GM04503 (cell line): ENCODE data around the gene COBL.

Experiments used
- DNase-seq: peaks from one replicate; pipeline ENCODE4 v3.0.0-alpha.2; 2012; ENCODE audit warnings: low read depth

Gene COBL

DNA sequence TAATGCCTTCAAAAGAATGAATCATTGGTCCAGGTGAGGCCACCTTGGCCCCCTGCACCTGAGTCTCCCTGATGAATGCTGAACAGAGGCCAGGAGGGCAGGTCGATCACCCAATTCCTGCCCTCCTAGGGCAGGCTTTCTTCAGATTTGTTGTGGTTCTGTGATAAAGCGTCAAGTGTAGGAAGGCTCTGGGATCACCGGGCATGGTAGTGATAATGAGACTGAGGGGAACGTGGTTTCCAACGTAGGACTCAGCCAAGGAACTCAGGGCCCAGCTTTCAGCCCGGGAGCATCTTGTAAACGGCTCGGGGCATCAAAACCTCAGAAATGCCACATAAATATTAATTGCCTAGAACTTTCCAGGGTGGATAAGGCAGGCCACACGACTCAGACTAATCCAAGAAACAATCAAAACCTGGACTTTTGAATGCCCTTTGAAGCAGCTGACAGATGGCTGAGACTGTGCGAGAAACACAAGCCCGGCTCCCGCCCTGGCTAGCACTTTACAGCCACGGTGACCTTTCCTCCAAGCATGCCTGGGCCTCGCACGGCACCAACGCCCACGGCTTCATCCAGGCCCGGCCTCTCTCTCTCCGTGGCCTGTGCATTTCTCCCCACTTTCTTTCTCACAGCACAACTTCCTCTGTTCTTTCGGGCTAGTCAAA lies 294.6 kb downstream of the COBL start:
- no peak for DNase-seq

DNA sequence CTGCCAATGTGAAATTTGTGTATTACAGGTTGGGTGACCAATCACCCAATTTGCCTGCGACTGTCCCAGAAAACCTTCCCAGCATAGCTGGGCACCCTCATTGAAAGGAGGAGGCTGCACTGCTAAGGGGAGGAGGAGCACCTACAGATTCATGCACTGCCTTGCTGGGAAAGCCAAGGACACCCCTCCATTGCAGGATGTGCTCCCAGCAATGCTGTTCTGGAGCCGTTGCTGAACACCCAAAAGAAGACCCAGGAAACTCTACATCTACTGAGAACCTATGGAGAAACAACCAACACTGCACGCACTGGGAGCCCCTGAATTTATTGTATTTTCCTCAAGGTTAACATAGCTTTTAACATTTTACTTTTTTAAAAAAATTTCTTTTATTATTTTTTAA lies 295.7 kb downstream of the COBL start:
- DNase-seq, result no peak

DNA sequence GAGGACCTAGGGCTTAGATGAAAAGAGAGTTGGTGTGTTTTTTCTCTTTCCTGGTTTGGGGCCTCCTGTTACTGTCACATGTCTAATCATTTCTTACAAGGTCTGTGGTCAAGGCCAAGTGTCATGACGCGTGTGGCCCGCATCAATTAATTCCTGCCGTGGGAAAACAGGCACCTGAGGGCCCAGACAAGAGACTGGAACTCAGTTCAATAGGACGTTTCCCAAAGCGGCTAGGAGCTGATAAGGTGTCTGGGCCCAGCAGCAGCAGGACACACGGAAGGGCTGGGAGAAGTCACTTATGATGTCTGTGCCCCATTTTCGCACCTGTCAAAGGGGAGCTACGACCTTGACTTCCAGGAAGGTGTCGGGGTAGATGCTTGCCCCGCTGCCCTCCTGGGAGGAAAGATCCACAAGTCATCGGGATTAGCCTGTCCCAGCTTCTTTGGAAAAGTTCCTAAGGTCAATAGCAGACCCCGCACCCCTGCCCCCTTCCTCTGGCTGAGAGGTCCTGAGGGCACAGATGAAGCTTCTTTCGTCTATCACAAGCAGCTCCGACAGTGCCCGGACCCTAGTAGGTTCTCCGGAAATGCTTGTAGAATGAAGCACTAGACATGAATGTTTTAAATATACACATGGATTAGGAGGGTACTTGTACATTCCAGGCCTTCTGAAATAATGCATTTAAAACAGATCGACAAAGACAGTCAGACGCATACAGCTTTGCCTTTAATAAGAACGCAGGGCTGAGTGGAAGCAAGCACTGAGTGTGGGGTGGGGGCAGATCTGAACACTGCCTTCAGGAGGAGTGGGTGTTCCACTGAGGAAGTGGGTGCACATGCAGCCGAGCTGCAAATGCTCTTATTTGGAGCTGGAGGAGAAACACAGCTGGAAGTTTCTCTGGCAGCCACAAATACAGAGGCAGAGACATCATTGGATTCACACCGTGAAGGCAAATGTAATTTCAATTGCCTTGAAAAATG lies 296.4 kb downstream of the COBL start:
- no peak for DNase-seq

- peak; percentile 42 for DNase-seq
Observed at GRCh38 chr7:51019191-51019844, 297.3 kb downstream of the COBL start.

DNA sequence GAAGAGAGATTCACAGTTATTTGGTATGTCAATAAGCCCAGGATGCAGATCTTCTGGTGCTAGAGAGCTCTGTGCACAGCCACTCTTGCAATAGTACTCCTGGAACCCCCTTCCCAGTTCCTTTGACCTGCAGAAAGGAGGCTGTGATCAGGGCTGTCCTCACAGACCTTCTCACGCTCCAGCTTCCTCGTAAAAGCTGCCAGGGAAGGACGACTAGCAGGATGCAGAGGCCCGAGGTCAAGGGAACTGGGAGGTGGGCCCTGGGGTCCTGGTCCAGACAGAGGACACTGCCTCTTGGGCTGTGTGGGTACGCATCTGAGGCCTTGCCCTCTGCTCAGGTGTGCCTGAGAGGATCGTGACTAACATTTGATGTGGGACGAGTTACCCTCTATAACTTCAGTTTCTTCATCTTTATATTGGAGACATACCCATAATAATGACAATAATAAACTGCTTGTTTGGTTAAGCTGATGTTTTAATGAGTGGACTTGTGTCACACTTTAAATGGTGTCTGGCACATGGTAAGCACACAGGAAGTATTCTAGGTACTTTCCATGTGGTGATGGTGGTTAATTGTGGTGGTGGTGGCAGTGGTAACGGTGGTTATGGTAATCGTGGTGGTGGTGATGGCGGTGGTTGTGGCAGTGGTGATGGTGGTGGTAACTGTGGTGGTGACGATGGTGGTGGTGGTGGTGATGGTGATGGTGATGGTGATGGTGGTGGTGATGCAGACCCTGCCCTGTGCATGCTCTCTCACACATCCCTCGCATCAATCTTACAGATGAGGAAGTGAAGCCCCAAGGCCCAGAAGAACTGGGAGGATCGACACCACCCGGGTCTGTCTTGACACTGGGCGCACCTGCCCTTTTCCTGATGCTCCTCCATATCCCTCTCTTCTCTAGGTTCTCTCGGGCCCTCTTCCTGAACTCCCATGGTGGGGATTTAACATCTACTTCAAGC lies 298.8 kb downstream of the COBL start:
- DNase-seq, result no peak

DNA sequence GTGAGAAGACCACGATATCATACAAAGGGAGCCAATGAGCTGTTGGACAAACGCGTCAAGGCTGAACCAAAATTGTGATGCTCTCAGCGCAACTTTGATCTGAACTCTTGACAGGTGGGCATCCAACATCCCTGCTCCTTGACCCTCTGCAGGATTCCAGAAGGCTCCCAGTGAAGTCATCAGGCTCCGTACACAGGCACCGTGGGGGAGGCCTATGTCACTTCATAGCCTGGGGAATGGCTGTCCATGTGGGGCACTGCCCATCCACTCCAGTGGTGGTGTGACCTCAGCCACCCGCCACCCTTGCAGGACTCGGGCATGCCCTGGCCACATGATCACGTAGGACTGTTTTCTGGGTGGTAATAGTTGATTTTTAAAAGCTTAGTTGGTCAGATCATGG lies 300.1 kb downstream of the COBL start:
- DNase-seq, result no peak

- no peak for DNase-seq
Observed at GRCh38 chr7:51015581-51015980, 301.0 kb downstream of the COBL start.

DNA sequence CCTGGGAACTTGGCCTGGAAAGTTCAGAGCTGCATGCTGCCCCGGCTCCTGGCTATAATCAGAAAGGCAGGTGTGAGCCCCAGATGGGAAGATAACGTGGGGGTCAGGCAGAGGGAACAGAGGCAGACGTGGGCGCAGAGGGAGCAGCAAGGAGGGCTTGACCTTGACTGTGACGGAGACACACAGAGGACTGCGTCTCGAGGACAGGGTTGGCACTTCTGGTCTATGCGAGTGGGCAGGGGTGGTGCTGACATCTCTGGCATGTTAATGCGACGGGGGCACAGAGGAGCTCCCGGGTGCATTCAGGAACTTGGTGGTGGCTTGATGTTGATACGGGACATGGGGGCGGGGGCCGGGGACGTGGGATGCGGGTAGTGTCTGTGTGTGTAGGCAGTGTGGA lies 301.8 kb downstream of the COBL start:
- DNase-seq, result no peak

GRCh38 chr7:51013861-51014511 lies 302.6 kb downstream of the COBL start:
- no peak for DNase-seq

GRCh38 chr7:51013218-51013786 lies 303.3 kb downstream of the COBL start:
- DNase-seq, result no peak

GRCh38 chr7:51012569-51013217 lies 303.9 kb downstream of the COBL start:
- DNase-seq, result no peak

GRCh38 chr7:51011710-51012350 lies 304.8 kb downstream of the COBL start:
- DNase-seq, result no peak

DNA sequence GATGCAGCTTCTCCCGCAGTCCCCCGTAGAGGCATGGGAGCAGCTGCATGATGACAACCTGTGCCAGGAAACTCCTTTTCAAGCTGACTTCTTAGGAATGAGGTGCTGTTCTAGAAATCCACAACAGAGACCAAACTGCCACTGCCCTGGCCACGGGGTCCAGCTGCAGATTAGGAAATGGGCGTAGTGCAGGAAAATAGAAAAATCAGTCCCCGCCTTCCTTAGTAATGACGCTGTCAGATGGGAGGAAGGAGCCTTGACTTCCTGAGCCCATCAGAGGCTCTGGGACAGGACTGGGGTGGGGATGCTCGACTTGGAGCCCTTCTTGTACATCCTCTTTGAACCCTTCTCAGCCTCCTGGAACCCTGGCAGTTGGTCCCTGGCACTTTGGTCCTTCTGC lies 306.1 kb downstream of the COBL start:
- DNase-seq, result no peak

DNA sequence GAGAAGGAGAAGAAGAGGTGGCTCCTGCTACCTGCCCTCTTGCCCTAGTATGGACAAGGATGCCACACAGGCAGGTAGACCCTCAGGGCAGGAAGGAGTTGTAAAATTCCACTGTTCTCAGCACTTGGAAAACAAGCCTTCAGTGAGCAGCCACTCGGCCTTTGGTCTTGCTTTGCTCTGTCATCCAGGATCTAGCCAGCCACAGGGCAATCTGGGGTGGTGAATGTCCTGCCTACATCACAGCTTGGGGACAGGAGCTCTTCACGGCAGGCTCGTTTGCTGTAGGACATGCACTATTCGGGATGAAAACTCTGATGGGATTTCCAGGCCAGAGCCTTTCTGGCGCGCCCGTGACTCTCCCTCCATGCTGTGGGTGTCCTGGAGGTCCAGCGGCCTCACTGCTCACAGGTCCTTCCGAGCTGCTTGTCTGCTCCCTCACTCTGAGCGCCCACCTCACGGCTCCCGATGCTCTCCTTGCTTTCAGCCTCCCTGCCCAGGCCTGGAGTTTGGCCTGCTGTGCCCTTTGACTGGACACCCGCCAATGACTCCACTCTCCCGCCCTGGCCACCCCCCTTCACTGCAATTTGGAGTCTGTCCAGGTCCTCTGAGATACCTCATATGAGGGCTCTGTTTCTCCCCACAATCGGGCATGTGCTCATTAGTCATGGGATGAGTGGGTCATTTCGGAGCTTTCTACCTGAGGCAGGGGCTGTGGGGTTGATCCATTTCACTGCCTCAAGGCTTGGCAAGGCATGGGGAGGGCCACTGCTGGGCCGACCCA lies 306.7 kb downstream of the COBL start:
- no peak for DNase-seq

DNA sequence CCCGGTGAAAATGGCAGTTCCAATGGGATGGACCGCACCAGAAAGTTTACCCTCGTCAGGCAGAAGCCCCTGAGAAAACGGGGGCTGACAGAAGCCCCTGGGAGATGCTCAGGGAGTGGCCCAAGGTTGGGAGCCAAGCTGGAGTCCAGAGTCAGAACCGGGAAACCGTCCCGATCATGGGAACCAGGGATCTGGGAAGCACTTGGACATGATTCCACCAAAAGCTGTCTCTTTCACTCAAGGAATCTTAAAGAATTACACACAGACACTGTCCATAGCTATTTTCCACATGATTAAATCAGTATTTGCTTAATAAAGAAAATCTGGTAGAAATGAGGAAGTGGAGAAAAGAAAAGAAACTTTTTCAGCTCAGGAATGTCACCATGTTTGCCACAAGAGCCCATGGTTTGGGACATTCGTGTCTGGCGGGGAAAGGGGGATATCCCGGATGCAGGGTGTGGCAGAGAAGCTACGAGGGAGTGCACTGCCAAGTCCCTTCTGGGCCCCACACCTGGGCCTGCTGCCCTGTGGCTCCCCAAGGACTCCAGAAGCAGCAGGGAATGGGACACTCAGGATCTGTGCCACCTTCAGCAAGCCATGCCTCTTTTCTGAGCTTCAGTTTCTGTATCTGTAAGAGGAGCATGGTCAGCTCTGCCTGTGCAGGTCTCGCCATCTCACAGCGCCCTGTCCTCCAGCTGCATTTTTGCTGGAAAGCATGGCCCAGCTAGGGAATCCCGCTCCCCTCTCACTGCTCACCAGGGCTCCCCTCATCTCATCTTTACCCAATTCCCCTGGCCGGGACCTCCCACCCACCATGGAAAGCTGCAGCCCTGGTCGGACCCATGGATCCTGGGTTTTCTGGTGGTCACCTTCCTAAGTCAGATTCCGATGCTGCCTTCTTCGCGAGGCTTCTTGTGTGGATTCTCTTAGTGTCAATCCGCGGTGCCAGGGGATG lies 308.8 kb downstream of the COBL start:
- no peak for DNase-seq

DNA sequence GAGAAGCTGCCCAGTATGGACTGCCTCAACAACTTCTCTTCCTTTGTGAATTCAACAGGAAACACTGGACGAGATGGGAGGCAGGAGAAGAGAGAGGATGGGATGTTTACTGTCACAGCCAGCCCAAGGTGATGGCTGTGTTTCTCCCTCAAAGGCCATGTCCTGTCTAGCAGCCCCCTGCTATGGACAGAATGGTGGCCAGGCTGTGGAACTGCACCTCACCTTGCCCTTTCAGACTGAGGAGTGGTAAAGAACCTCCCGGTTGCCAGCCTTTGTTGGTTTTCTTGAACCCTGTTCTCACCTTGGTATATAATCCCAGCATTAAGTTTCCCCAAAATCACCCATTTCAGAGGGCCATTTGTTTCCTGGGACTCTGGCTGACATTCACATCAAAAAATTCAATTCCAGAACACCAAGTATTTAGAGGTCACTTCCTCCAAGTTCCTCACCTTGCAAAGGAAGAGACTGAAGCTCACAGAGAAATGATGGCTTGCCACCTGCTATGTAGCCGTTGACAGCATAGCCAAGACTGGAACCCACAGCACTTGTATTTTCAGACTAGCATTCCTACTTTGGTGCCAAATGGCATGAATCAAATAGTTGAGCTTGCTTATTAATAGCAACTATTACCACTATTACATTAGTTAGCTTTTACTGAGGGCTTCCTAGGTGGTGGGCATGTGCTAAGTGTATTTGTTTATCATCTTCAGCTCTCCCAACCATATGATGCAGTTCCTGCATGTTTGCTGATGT lies 309.9 kb downstream of the COBL start:
- DNase-seq, result no peak

DNA sequence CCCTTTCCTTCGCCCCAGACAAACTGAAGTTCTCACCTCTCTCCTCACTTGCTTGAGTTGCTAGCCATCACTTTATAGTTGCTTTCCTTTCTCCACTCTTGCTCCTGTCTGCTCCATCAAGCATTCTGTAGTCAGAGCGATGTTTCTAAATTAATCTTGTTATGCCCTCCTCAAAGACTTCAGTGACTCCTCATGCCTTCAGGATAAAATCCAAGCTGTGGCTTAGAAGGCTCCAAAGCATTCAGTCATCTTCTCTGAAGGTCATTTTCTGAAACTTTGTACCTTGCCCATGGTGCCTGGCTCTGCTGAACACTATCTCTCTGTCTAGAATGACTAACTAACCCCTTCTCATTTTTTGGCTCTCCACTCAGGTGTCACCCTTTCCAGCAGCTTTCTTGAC lies 311.5 kb downstream of the COBL start:
- DNase-seq, result no peak
